Tibial nerve (tissue), 4 donors: ENCODE data around the gene MANEAL. TPM values are rescaled to one million over a fixed set of nuclear protein-coding genes. Genes with fewer than 3 reads are reported as not detected.

Experiments
- DNase-seq, 2 donors: peaks; one replicate each; pipeline ENCODE4 v3.0.0-alpha.2; 2019; ENCODE audit warnings: low spot score in 2 of 2
- H3K27ac ChIP-seq, 4 donors: fragments of 200-600 bp; sonication (generic) in 3 of 4; one replicate each; pipeline ENCODE4 v1.5.1; 2017 to 2019; ENCODE audit warnings: mild to moderate bottlenecking in 1 of 4
- H3K27me3 ChIP-seq, 2 donors: fragments of 200-600 bp; sonication (generic) in 1 of 2; one replicate each; pipeline versions ENCODE4 v1.5.1 to v1.6.0; 2017 to 2019
- H3K36me3 ChIP-seq, 3 donors: fragments of 200-600 bp; sonication (generic); one replicate each; pipeline ENCODE4 v1.5.1; 2018 to 2019
- H3K4me1 ChIP-seq, 4 donors: fragments of 200-600 bp; sonication (generic) in 3 of 4; one replicate each; pipeline ENCODE4 v1.5.1; 2017 to 2019
- H3K4me3 ChIP-seq, 4 donors: fragments of 200-600 bp; sonication (generic) in 3 of 4; one replicate each; pipeline ENCODE4 v1.5.1; 2017 to 2019; ENCODE audit warnings: mild to moderate bottlenecking in 1 of 4, moderate library complexity in 1 of 4
- H3K9me3 ChIP-seq, 4 donors: fragments of 200-600 bp; sonication (generic) in 3 of 4; one replicate each; pipeline ENCODE4 v1.5.1; 2017 to 2019
- CTCF ChIP-seq, 5 experiments: fragments of 200-600 bp in 3 of 5; fragments of 450-650 bp in 2 of 5; sonication (generic) in 3 of 5; IDR thresholded peaks; one replicate each; pipeline ENCODE4 v1.5.1; 2016 to 2019; ENCODE audit warnings: antibody characterized with exemption in 5 of 5, mild to moderate bottlenecking in 3 of 5, moderate library complexity in 2 of 5
- EP300 ChIP-seq, 2 donors: sonication (generic); formaldehyde crosslinking; IDR thresholded peaks; one replicate each; pipeline ENCODE4 v1.6.1; 2017; ENCODE audit warnings: antibody characterized with exemption in 2 of 2, mild to moderate bottlenecking in 1 of 2
- POLR2A ChIP-seq, 2 donors: fragments of 450-650 bp; IDR thresholded peaks; one replicate each; pipeline ENCODE4 v1.6.1; 2017; ENCODE audit warnings: antibody characterized with exemption in 2 of 2, mild to moderate bottlenecking in 2 of 2, moderate library complexity in 2 of 2
- WGBS, 2 donors: methylation state at CpG; one replicate each; pipeline ENCODE4 v1.1.5; 2018; 5-methylcytosine and 5-hydroxymethylcytosine counted together
- total RNA-seq, 4 donors: library from RNA; depleted of rRNA; stranded (reverse); fragments of >200 nt; gene quantifications; one replicate each; pipeline ENCODE4 v1.1.0, GENCODE V29; 2016

MANEAL gene
- total RNA-seq, 4 donors from 2014 or later: 0.44 to 1.8 (median 1.7) TPM

DNA sequence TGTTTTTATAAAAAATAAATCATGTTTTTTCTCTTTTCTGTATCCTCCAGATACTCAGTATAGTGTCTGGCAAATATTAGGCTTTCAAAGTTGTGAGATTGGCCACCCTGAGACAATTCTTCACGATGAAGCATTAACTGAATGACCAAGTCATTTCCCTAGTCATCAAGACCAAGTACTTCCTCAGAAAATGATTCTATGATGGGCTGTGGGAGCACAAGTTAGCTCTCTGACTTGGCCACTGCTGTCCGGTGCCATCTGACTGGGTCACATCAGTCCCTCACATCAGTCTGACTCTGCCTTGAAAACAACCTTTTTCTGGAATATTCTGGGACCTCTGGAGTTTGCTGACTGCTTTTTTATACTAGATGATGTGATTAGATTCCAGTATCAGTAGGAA, 27.8 kb downstream of the MANEAL start:
- no peak for DNase-seq
- Histone ChIP-seq H3K4me3 (no peak overlapping the region), H3K27ac (no peak overlapping the region), H3K27me3 (no peaks in the 10 kb centered on the region), H3K9me3 (no peaks in the 10 kb centered on the region), H3K36me3 (peaks cover 0 to 79% (median 16%) of the 10 kb centered on the region in 3 donors), H3K4me1 (peaks cover 0 to 12% (median 4%) of the 10 kb centered on the region in 4 donors)
- 92 to 94% methylated on average over 2 of the region's 2 CpGs for WGBS, 2 donors
- TF ChIP-seq CTCF (IDR thresholded peaks at IDR 0.05) (no peak), POLR2A (IDR thresholded peaks at IDR 0.05) (no peak), EP300 (IDR thresholded peaks at IDR 0.05) (no peak)

- peaks cover 0 to 93% (median 16%) of the 10 kb centered on the region in 3 donors for H3K36me3 ChIP-seq
- DNase-seq: no peak
- no peak overlapping the region for H3K27ac ChIP-seq
- TF ChIP-seq POLR2A (IDR thresholded peaks at IDR 0.05) (no peak), EP300 (IDR thresholded peaks at IDR 0.05) (no peak), CTCF (IDR thresholded peaks at IDR 0.05) (no peak)
- H3K9me3 ChIP-seq: no peaks in the 10 kb centered on the region
- WGBS, 2 donors: 84 to 89% methylated on average over 9 of the region's 9 CpGs
- H3K27me3 ChIP-seq: no peaks in the 10 kb centered on the region
- no peaks in the 10 kb centered on the region for H3K4me1 ChIP-seq
- no peak overlapping the region for H3K4me3 ChIP-seq
Measured at GRCh38 chr1:37822906-37823815, 29.5 kb downstream of the MANEAL start.

GRCh38 chr1:37824001-37824400, 30.4 kb downstream of the MANEAL start:
- no peak for DNase-seq
- no peak overlapping the region for H3K27ac ChIP-seq
- H3K9me3 ChIP-seq: no peaks in the 10 kb centered on the region
- WGBS, 2 donors: 91 to 97% methylated on average over 2 of the region's 2 CpGs
- H3K27me3 ChIP-seq: no peaks in the 10 kb centered on the region
- no peak for TF ChIP-seq POLR2A (IDR thresholded peaks at IDR 0.05)
- no peak for TF ChIP-seq EP300 (IDR thresholded peaks at IDR 0.05)
- no peak for TF ChIP-seq CTCF (IDR thresholded peaks at IDR 0.05)
- H3K36me3 ChIP-seq: peaks cover 0 to 95% (median 16%) of the 10 kb centered on the region in 3 donors
- H3K4me1 ChIP-seq: no peaks in the 10 kb centered on the region
- H3K4me3 ChIP-seq: no peak overlapping the region

GRCh38 chr1:37825506-37825905, 31.9 kb downstream of the MANEAL start:
- DNase-seq: no peak
- 76 to 81% methylated on average over 2 of the region's 2 CpGs for WGBS, 2 donors
- H3K9me3 ChIP-seq: no peaks in the 10 kb centered on the region
- no peaks in the 10 kb centered on the region for H3K27me3 ChIP-seq
- H3K36me3 ChIP-seq: peaks cover 0 to 95% (median 11%) of the 10 kb centered on the region in 3 donors
- TF ChIP-seq EP300 (IDR thresholded peaks at IDR 0.05) (no peak), POLR2A (IDR thresholded peaks at IDR 0.05) (no peak), CTCF (IDR thresholded peaks at IDR 0.05) (no peak)
- no peak overlapping the region for H3K4me3 ChIP-seq
- no peaks in the 10 kb centered on the region for H3K4me1 ChIP-seq
- no peak overlapping the region for H3K27ac ChIP-seq

- TF ChIP-seq POLR2A (IDR thresholded peaks at IDR 0.05) (no peak), EP300 (IDR thresholded peaks at IDR 0.05) (no peak), CTCF (IDR thresholded peaks at IDR 0.05) (no peak)
- H3K27me3 ChIP-seq: no peaks in the 10 kb centered on the region
- no peak overlapping the region for H3K27ac ChIP-seq
- H3K4me1 ChIP-seq: no peaks in the 10 kb centered on the region
- peaks cover 0 to 94% (median 2%) of the 10 kb centered on the region in 3 donors for H3K36me3 ChIP-seq
- H3K9me3 ChIP-seq: no peaks in the 10 kb centered on the region
- no peak overlapping the region for H3K4me3 ChIP-seq
- WGBS, 2 donors: 88 to 93% methylated on average over 12 of the region's 12 CpGs
- no peak for DNase-seq
Measured at GRCh38 chr1:37828410-37829074, 34.9 kb downstream of the MANEAL start.
